ENCODE data around the gene RETREG2. TPM values are rescaled to one million over a fixed set of nuclear protein-coding genes. Genes with fewer than 3 reads are reported as not detected.

The RETREG2 gene
- total RNA-seq, 4 donors from 2014 or later = 18.2 to 216 (median 74.9) TPM

GRCh38 chr2:219155054-219155644 is 22.9 kb upstream of the RETREG2 start:
- no peaks in the 10 kb centered on the region for H3K27me3 ChIP-seq
- no peaks in the 10 kb centered on the region for H3K36me3 ChIP-seq
- peaks cover 0 to 4% of the 10 kb centered on the region in 2 donors for H3K4me1 ChIP-seq
- peak; percentile 50 to 78 (median 60) for TF ChIP-seq CTCF (IDR thresholded peaks at IDR 0.05)
- TF ChIP-seq POLR2A (IDR thresholded peaks at IDR 0.05) = no peak
- intact Hi-C loops (cut with DNase I; ENCODE audit: low total_unique reads) = loop anchor here (5.0 kb wide), 1 partner anchor 98 kb away; no protein-coding TSS in a partner anchor
- DNase-seq = peak in 1 of 2 donors; percentile 38
- H3K27ac ChIP-seq = no peak overlapping the region
- no peak overlapping the region for H3K4me3 ChIP-seq
- H3K9me3 ChIP-seq = no peaks in the 10 kb centered on the region

- intact Hi-C loops (cut with DNase I; ENCODE audit: low total_unique reads) = loop anchor here (5.0 kb wide), 1 partner anchor 100 kb away; no protein-coding TSS in a partner anchor
- peaks cover 0 to 4% of the 10 kb centered on the region in 2 donors for H3K4me1 ChIP-seq
- DNase-seq = no peak
- no peaks in the 10 kb centered on the region for H3K9me3 ChIP-seq
- no peaks in the 10 kb centered on the region for H3K36me3 ChIP-seq
- H3K4me3 ChIP-seq = no peak overlapping the region
- no peaks in the 10 kb centered on the region for H3K27me3 ChIP-seq
- H3K27ac ChIP-seq = no peak overlapping the region
- TF ChIP-seq POLR2A (IDR thresholded peaks at IDR 0.05) (no peak), CTCF (IDR thresholded peaks at IDR 0.05) (no peak)
Measured at GRCh38 chr2:219157396-219157795, 20.7 kb upstream of the RETREG2 start.

- Histone ChIP-seq H3K9me3 (no peaks in the 10 kb centered on the region), H3K4me1 (peaks cover 0 to 4% of the 10 kb centered on the region in 2 donors), H3K27me3 (no peaks in the 10 kb centered on the region), H3K36me3 (no peaks in the 10 kb centered on the region), H3K4me3 (no peak overlapping the region), H3K27ac (no peak overlapping the region)
- DNase-seq = no peak
- intact Hi-C loops (cut with DNase I; ENCODE audit: low total_unique reads) = loop anchor here (5.0 kb wide), 1 partner anchor 101 kb away; no protein-coding TSS in a partner anchor
- no peak for TF ChIP-seq POLR2A (IDR thresholded peaks at IDR 0.05)
- no peak for TF ChIP-seq CTCF (IDR thresholded peaks at IDR 0.05)
Measured at GRCh38 chr2:219158025-219158424, 20.1 kb upstream of the RETREG2 start.

GRCh38 chr2:219158586-219158985 is 19.5 kb upstream of the RETREG2 start:
- no peak for TF ChIP-seq CTCF (IDR thresholded peaks at IDR 0.05)
- TF ChIP-seq POLR2A (IDR thresholded peaks at IDR 0.05) = no peak
- Histone ChIP-seq H3K4me1 (peaks cover 0 to 4% of the 10 kb centered on the region in 2 donors), H3K36me3 (no peaks in the 10 kb centered on the region), H3K4me3 (no peak overlapping the region), H3K27me3 (no peaks in the 10 kb centered on the region), H3K27ac (no peak overlapping the region), H3K9me3 (no peaks in the 10 kb centered on the region)
- intact Hi-C loops (cut with DNase I; ENCODE audit: low total_unique reads) = loop anchor here (5.0 kb wide), 1 partner anchor 101 kb away; no protein-coding TSS in a partner anchor
- DNase-seq = no peak

GRCh38 chr2:219159771-219160185 is 18.3 kb upstream of the RETREG2 start:
- Histone ChIP-seq H3K4me3 (peak overlapping the region; percentile 77 to 94), H3K27ac (peak overlapping the region; percentile 94 to 98), H3K27me3 (no peaks in the 10 kb centered on the region), H3K36me3 (no peaks in the 10 kb centered on the region), H3K4me1 (peaks cover 0 to 4% of the 10 kb centered on the region in 2 donors), H3K9me3 (no peaks in the 10 kb centered on the region)
- intact Hi-C loops (cut with DNase I; ENCODE audit: low total_unique reads) = loop anchor here (5.0 kb wide), 2 partner anchors 102 to 138 kb away; no protein-coding TSS in a partner anchor
- TF ChIP-seq POLR2A (IDR thresholded peaks at IDR 0.05) (no peak), CTCF (IDR thresholded peaks at IDR 0.05) (no peak)
- DNase-seq = no peak

Measured in uterus (tissue), 4 donors.